T-helper 2 cell treated with Interferon-gamma antibody and Interleukin-4, amounts not matched to agents 100 ng/mL and 5 ng/mL, for 36 hours (primary cell): ENCODE measurements around the gene KCND2. TPM values are rescaled to one million over a fixed set of nuclear protein-coding genes. Genes with fewer than 3 reads are reported as not detected.
"Not testable (repeated sequence)": the region's sequence is repeated elsewhere in the genome, so short reads cannot be mapped to it uniquely, and the experiment has no call there.

Experiments used
- intact Hi-C: fragments of 100-400 bp; cut with micrococcal nuclease; formaldehyde crosslinking; loops from one replicate; pipeline ENCODE4 v1.15.1; 2023
- total RNA-seq: library from RNA; stranded (reverse); gene quantifications from 2 replicates; pipeline ENCODE4 v1.2.3, GENCODE V29; 2022

KCND2 gene
- total RNA-seq, 1 donor from 2014 or later: not detected

DNA sequence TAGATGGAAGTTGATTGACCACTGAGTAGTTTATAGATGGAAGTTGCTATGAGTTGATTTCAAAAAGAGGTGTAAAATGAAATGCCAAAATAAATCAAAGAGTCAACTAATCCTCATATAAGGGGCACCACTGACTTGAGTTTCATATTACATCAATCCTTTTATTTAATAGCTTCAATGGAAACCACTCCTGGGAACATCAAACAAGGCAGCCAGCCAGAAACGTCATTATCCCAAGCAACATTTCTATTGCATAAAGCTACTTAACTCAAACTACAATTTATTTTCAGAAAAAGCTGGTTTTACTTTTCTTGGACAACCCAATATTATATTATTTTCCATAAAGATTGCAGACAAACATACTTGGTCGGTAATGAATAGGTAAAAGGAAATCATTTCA lies 422.9 kb downstream of the KCND2 start:
- intact Hi-C loops: no loop called here

DNA sequence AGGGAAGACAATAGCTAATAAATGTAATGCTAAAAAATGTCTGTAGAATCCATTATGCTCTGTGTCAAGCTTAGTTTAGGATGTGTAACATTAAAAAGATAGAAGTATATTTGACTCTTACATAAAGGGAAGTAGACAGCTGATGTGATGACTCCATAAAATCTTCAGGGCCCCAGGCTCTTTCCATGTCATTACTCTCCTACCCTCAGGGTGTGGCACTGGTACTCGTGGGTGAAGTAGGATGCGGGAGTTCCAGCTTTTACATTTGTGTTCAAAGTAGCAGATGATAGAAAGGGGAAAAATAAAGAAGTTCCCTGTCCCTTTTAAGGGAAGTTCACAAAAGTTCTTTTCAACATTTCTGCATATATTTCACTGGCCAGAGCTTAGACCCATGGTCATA lies 427.8 kb downstream of the KCND2 start:
- intact Hi-C loops: no loop called here

GRCh38 chr7:120702408-120702807 lies 429.4 kb downstream of the KCND2 start:
- intact Hi-C loops: not testable (repeated sequence)

DNA sequence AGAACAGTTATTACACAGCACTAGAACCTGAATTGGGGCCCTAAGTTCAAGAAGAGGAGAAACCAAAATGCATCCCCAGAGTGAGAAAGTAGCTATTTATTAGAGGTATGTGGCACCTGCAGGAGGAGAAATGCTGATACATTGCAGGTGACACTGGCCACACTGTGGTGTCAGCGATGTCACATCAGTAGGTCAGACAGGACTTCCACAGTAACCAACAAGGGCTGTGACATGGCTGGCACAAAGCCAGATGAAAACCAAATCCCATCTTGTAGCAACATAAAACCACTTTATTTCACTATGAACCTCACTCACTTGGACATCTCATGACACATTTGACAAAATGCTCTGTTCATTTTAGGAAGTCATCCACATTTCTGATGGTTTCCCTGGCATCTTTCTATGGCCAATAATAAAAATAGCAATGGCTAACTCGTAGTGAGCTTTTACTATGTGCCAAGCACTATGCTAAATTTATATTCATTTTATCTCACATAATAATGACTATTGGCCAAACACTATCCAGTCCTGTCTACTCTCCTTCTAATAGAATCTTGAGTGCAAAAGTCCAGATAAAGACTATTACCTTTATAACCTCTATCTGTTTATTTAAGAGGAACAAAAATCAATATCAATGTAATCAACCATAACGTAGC lies 430.7 kb downstream of the KCND2 start:
- intact Hi-C loops: no loop called here

DNA sequence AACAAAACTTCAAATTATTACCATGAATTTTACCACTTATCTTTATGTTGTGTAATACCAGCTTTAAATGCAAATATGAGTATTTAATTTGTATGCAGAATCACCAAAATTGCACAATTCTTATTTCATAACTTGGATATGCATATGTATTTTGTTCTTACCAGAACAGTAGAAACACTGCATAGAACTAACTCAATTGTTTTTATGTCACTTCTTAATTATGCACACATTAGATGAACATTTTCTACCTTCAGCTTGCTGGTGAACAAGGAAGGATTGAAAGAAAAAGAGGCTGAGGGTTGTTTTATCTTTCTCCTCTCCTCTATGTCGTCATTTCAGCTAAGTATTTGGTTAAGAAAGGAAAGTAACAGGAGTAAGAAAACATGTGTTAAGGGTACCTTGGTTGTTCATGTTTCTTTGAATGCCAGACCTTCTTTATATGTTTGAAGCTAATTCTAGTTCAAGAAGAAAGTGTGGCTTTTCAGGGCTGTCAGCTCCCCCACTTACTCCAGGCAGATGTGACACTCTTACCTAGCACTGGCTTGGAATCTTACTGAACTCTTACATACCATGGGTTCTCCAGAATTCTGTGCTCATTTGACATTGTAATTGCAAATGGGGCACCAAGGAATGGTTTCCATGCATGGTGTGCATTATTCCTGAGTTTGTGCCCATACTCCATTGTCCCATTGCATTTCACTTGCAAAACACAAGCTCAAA lies 436.4 kb downstream of the KCND2 start:
- intact Hi-C loops: no loop called here

DNA sequence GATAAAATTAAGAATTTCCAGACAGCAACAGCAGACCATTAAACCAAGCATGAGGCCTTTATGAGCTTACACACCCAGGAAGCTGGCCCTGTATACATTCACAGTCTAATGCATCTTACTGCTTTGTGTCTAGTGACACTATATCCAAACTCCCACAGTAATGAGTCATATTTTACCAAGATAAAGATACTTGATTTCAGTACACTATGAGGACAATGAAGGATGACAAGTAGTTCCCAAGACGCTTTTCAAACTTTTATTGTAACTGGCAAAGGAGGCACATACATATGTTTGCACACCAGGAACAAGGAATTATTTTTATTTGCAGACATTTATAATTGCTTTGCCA lies 437.0 kb downstream of the KCND2 start:
- intact Hi-C loops: no loop called here

DNA sequence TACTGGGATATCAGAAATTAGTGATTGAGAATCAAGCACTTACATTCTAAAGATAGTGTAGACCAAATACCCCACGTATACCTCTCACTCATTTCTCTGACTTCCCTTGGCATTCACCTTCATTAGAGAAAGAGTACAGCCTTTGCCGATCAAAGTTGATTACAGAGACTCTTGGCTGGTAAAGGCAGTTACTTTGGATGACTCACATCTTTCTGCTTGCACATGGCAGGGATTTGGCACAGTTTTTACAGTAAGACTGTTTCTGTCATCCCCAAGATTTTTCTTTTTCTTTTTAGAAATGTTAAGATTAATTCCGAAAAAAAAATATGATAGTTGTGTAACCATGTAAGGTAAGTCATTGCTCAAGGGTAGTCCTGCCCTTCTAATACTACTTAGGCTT lies 442.0 kb downstream of the KCND2 start:
- intact Hi-C loops: no loop called here

DNA sequence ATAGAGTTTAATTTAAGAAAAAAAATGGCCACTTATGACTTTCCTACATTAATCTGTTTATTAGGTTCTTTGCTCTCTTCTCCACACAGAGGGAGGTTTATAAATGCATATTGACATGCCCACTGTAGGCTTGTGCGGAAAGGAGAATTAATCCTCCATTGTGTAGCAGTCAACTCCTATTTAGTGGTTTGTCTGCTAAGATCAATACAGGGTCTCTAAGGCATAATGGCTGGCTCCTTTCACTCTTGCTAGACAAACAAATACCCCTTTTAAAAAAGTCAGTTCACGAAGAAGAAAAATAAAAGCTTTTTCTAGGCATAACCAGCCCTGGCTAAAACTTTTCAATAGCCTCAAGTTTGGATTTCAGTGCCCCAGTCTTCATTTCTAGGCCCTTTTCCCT lies 443.3 kb downstream of the KCND2 start:
- intact Hi-C loops: no loop called here

DNA sequence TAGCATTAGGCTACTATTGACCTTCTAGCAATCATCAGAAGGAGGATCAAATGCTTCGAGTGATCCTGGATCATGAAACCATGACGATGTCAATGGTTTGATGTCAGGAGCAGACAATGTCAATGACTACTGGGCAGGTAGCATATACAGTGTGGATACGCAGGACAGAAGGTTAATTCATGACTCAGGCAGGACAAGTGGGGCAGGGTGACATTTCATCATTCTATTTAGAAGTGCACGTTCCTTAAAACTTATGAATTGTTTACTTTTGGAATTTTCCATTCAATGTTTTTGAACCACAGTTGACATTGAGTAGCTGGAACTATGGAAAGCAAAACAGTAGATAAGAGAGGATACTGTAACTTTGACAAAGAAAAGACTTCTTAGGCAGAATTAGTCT lies 444.2 kb downstream of the KCND2 start:
- intact Hi-C loops: no loop called here

DNA sequence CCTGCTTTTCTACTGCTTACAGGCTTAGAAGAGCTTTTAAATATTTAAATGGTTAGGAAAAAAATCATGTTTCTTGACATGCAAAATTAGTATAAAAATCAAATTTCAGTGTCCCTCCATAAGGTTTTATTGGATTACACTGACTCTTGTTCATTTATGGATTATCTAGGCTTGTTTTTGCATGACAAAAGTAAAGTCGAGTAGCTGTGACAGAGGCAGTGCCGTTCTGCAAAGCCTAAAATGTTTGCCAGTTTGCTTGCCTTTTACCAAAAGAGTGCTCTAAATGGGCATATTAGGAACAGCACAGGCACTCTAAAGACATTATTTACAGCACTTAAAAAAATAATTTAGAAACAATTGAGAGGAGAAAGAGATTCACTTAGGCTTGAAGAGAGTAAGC lies 445.4 kb downstream of the KCND2 start:
- intact Hi-C loops: no loop called here

DNA sequence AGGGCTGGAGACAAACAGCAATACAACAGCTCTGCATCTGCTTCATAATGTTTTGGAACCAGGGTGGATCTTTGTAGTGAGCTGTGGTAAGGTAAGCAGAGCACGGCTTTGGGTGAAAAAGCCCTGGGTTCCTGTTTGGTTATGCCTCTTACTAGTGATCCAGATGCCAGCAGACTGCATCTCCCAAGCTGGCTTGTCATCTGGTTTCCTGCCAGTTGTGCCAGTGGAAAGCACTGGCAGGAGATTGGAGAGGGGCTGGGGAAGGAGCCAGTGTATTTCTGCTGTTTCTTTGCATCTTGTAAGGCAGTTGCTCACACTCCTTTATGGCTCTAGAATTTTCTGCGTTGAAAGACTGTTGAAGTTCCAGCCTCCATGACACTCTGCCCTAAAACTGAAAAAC lies 447.3 kb downstream of the KCND2 start:
- intact Hi-C loops: loop anchor here (10.0 kb wide), 1 partner anchor 786 kb away; no protein-coding TSS in a partner anchor

DNA sequence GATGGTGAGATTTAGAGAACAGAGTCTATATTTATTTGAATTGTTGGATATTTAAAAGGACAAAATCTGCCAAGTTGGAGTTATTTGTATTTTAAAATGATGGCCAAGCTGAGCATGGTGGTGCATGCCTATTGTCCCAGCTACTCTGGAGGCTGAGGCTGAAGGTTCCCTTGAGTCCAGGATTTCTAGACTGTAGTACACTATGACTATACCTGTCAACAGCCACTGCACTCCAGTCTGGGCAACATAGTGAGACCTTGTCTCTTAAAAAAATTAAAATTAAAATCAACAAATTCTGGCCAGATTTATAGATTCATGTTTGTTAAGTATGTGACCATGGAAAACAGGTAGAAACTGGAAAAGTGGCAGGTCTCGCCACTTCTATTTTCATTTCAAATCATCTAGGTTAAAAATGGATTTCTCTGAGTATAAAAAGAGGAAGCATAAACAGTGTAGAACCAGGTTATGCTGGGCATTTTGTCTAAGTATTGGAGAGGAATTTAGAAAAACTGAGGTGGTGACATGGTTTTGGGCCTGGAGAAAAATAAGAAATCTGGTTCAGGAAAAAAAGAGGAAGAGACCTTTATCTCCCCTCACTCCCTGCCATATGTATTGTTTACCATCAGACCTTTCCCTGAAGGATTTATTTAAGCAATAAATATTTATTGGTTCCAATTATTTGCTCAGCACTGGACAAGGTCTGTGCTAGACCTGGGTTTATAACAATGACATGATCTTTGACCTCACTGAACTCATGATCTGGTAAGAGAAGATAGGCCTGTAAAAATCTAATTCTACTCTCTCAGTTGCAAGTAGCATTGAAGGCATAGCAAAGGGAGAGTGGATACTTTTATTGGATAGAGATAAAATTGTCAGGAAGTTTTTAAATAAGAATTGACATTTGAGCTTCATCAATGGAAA lies 450.8 kb downstream of the KCND2 start:
- intact Hi-C loops: loop anchor here (2.0 to 10.0 kb wide), 2 partner anchors 789 to 1453 kb away; no protein-coding TSS in a partner anchor

DNA sequence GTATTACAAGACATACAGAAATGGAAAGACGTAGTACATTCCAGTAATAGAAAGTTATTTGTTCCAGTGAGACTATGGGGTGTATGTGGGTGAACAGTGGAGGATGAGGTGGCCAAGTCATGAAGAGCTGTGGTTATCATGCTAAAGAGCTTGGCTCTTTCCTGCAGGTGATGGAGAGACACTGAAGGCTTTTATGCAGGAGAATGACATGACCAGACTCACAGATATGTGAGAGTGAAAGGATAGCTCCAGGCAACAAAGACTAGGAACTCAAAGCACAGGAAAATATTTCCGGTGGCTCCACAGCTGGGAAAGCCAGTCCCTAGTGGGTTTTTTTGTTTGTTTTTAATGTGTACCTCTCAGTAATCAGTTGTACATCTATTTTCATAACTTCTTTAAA lies 451.5 kb downstream of the KCND2 start:
- intact Hi-C loops: loop anchor here (2.0 to 10.0 kb wide), 2 partner anchors 790 to 1454 kb away; no protein-coding TSS in a partner anchor

DNA sequence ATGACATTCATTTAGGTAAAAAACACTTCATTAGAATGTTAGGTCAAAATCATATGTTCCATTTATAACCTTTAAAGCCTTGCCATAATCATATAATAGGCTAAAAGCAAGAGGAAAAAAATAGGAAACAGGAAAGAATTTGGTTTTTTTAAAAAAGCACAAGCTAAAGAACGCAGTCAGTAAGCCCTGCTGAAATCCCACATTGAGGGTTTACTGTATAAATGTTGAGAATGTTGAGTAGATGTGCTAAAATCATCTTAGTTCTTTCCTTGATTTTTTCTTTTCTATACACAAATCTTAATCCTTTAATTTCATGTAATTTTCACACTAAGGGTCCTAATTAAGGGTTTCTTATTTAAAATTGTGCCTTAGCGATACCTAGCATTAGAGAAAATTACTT lies 452.0 kb downstream of the KCND2 start:
- intact Hi-C loops: loop anchor here (2.0 to 10.0 kb wide), 2 partner anchors 790 to 1454 kb away; no protein-coding TSS in a partner anchor

GRCh38 chr7:120725376-120726039 lies 452.5 kb downstream of the KCND2 start:
- intact Hi-C loops: loop anchor here (2.0 to 10.0 kb wide), 2 partner anchors 791 to 1455 kb away; no protein-coding TSS in a partner anchor

DNA sequence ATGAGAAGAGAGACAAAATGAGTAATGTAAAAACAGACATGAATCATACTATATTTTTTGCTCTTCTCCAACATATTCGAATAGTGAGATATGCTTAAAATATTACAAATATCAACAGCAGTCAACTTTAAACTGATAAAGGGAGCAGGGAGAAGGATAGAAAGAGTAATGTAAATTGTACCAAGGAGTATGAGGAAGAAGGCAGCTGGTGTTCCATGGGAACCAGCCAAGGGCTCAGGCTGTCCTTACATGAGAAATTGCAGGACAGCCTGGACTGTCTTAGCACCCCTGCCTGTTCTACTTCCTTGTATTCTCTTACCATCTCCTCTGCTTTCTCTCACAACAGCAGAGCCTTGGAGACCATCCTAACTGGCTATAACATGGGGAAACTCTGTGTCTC lies 456.3 kb downstream of the KCND2 start:
- intact Hi-C loops: loop anchor here (10.0 kb wide), 1 partner anchor 794 kb away; no protein-coding TSS in a partner anchor

DNA sequence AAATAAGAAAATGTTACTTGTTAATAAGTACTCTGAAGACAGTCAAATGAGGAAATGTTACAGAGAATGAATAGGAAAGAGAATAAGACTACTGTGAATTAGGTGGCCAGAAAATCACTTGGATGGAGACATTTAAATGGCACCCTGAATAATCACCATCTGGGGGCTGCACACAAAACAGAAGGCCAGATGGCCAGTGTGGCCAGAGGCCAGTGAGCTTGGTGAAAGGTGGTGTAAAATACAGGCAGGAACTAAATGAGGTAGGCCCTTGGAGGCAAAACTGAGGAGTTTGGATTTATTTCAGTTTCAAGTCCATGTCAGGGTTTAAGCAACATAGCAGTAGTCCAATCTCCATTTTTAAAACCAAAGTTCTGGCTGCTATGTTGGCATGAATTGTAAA lies 458.3 kb downstream of the KCND2 start:
- intact Hi-C loops: no loop called here

GRCh38 chr7:120732256-120732655 lies 459.3 kb downstream of the KCND2 start:
- intact Hi-C loops: no loop called here

DNA sequence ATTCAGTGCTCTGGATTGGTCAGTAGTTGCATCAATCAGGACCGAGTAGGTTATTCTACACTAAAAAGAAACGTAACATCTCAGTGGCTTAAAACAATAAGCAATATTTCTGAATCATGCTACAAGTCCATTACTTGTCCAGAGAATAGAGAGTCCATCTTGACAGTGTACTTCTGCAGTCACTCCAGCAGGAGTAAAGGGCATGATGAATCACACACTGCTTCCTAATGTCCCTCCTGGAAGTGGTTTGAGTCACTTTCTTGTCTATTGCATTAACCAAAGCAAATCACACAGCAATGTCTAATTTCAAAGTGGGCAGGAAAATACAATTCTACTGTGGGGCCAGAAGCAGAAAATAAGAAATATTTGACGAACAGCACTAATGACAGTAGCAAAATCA lies 460.2 kb downstream of the KCND2 start:
- intact Hi-C loops: no loop called here

- intact Hi-C loops: no loop called here
These were observed 460.9 kb downstream of the KCND2 start for GRCh38 chr7:120733835-120734234.

- intact Hi-C loops: no loop called here
These were observed 462.8 kb downstream of the KCND2 start for GRCh38 chr7:120735791-120736190.
